HCT116 (cell line): ENCODE results near the gene PDK2. TPM values are rescaled to one million over a fixed set of nuclear protein-coding genes. Genes with fewer than 3 reads are reported as not detected.

ENCODE experiments used
- ATAC-seq: fragments of 200-7000 bp; cut with Tn5 transposase; 2 replicates; pipeline ENCODE4 v1.9.1; 2020; ENCODE audit warnings: mild to moderate bottlenecking, moderate library complexity
- BruUV-seq: library from RNA; stranded (reverse); fragments of 400-500 nt; replicated peaks from 2 replicates; lab custom pipeline; 2021; lab: Mats Ljungman, UMichigan
- CTCF ChIA-PET: fragments of 300-600 bp; sonication (Branson Sonifier 250); formaldehyde crosslinking; loops from one replicate; lab custom pipeline; 2021; ENCODE audit warnings: antibody characterized with exemption; lab: Charles Lee
- POLR2A ChIA-PET: fragments of 300-600, 350-600 bp; sonication (Branson Sonifier 250); formaldehyde crosslinking; loops from one replicate; lab custom pipeline; 2021; ENCODE audit warnings: antibody characterized with exemption; lab: Charles Lee
- RAD21 ChIA-PET, 2 experiments: fragments of 300-600 bp; sonication (Branson Sonifier 250); formaldehyde crosslinking; loops; one replicate each; lab custom pipeline; 2023; ENCODE audit warnings: low total read pairs in 2 of 2; ENCODE audit not compliant: uncharacterized antibody in 2 of 2, unreplicated experiment in 2 of 2, low non-redundant PET in 1 of 2; lab: Charles Lee
- DNase-seq: peaks from one replicate; pipeline ENCODE4 v3.0.0-alpha.2; 2010; ENCODE audit warnings: low read depth, low spot score
- H2AFZ ChIP-seq: fragments of 200-600 bp; shearing (Covaris generic), sonication (generic); 2 replicates; pipeline ENCODE4 v1.6.1; 2017; ENCODE audit warnings: low read depth, mixed run types, mixed read lengths, antibody characterized with exemption, low read length; ENCODE audit not compliant: poor library complexity, severe bottlenecking
- H3K27ac ChIP-seq: 2 replicates; pipeline ENCODE4 v1.5.1; 2012; ENCODE audit warnings: low read depth, low read length
- H3K27me3 ChIP-seq: fragments of 200-600 bp; sonication (generic); 2 replicates; pipeline ENCODE4 v1.6.1; 2016; ENCODE audit warnings: mixed run types, low read length, mixed read lengths; ENCODE audit not compliant: insufficient read depth
- H3K36me3 ChIP-seq, 2 experiments: fragments of 200-500 bp in 1 of 2; fragments of 200-600 bp in 1 of 2; sonication (Bioruptor generic) in 1 of 2; sonication (generic) in 1 of 2; 2 replicates each; pipeline versions ENCODE4 v1.5.1 to v1.6.1; 2014 to 2016; ENCODE audit warnings: low read length in 2 of 2, inconsistent platforms in 1 of 2, mixed read lengths in 1 of 2, mixed run types in 1 of 2; ENCODE audit not compliant: insufficient read depth in 2 of 2, control insufficient read depth in 1 of 2
- H3K4me1 ChIP-seq, 2 experiments: fragments of 200-600 bp in 1 of 2; sonication (generic) in 1 of 2; 2 replicates each; pipeline versions ENCODE4 v1.5.1 to v1.6.1; 2012 to 2017; ENCODE audit warnings: low read length in 2 of 2, inconsistent platforms in 1 of 2, mild to moderate bottlenecking in 1 of 2, mixed read lengths in 1 of 2, mixed run types in 1 of 2, moderate library complexity in 1 of 2; ENCODE audit not compliant: insufficient read depth in 2 of 2, control insufficient read depth in 1 of 2
- H3K4me2 ChIP-seq: fragments of 200-600 bp; sonication (generic); 2 replicates; pipeline ENCODE4 v1.6.1; 2017; ENCODE audit warnings: mixed run types, low read length, mixed read lengths
- H3K4me3 ChIP-seq, 2 experiments: fragments of 200-600 bp in 1 of 2; sonication (generic) in 1 of 2; replicated peaks in 1 of 2; 2 replicates each; pipeline ENCODE4 v1.5.1; 2011 to 2016; ENCODE audit warnings: low read length in 2 of 2, control low read depth in 1 of 2, low read depth in 1 of 2, mild to moderate bottlenecking in 1 of 2, mixed read lengths in 1 of 2, mixed run types in 1 of 2
- H3K79me2 ChIP-seq: fragments of 200-600 bp; sonication (generic); 2 replicates; pipeline ENCODE4 v1.6.1; 2017; ENCODE audit warnings: mild to moderate bottlenecking, mixed run types, low read length, moderate library complexity, mixed read lengths; ENCODE audit not compliant: insufficient read depth
- H3K9ac ChIP-seq: fragments of 200-600 bp; sonication (generic); 2 replicates; pipeline ENCODE4 v1.6.1; 2016; ENCODE audit warnings: low read length, mixed read lengths
- H3K9me2 ChIP-seq: fragments of 200-600 bp; sonication (generic), shearing (Covaris generic); 2 replicates; pipeline ENCODE4 v1.6.1; 2017; ENCODE audit warnings: mixed run types, mild to moderate bottlenecking, moderate library complexity; ENCODE audit not compliant: insufficient read depth
- H3K9me3 ChIP-seq, 2 experiments: fragments of 200-500 bp in 1 of 2; fragments of 200-600 bp in 1 of 2; sonication (Bioruptor generic) in 1 of 2; sonication (generic) in 1 of 2; 2 replicates each; pipeline ENCODE4 v1.6.1; 2014 to 2017; ENCODE audit warnings: low read length in 2 of 2, mixed read lengths in 2 of 2, inconsistent platforms in 1 of 2, low read depth in 1 of 2, mild to moderate bottlenecking in 1 of 2, mixed run types in 1 of 2, moderate library complexity in 1 of 2; ENCODE audit not compliant: control insufficient read depth in 1 of 2, insufficient read depth in 1 of 2
- H4K20me1 ChIP-seq: fragments of 200-600 bp; sonication (generic), shearing (Covaris generic); 2 replicates; pipeline ENCODE4 v1.6.1; 2017; ENCODE audit warnings: mixed run types, mild to moderate bottlenecking, moderate library complexity; ENCODE audit not compliant: insufficient read depth
- ELF1 ChIP-seq: IDR thresholded peaks from 2 replicates; pipeline ENCODE4 v1.6.1; 2012; ENCODE audit warnings: low read depth, borderline replicate concordance
- JUND ChIP-seq: IDR thresholded peaks from 2 replicates; pipeline ENCODE4 v1.6.1; 2012
- MAX ChIP-seq: IDR thresholded peaks from 2 replicates; pipeline ENCODE4 v1.6.1; 2012
- POLR2A ChIP-seq: IDR thresholded peaks from 2 replicates; pipeline ENCODE4 v1.7.0; 2011; ENCODE audit warnings: borderline replicate concordance; ENCODE audit not compliant: insufficient read depth, insufficient read length; ENCODE audit errors: extremely low read depth
- POLR2AphosphoS5 ChIP-seq: IDR thresholded peaks from 2 replicates; pipeline ENCODE4 v1.6.1; 2011; ENCODE audit warnings: mild to moderate bottlenecking, low read depth, low read length, moderate library complexity
- SIN3A ChIP-seq: IDR thresholded peaks from 2 replicates; pipeline ENCODE4 v1.6.1; 2012; ENCODE audit warnings: low read depth
- YY1 ChIP-seq: IDR thresholded peaks from 2 replicates; pipeline ENCODE4 v1.6.1; 2011; ENCODE audit warnings: low read length, low read depth, moderate library complexity, mild to moderate bottlenecking; ENCODE audit not compliant: insufficient replicate concordance; ENCODE audit errors: extremely low read depth
- ZBTB33 ChIP-seq: IDR thresholded peaks from 2 replicates; pipeline ENCODE4 v1.6.1; 2011; ENCODE audit warnings: mild to moderate bottlenecking, low read length, moderate library complexity; ENCODE audit not compliant: insufficient replicate concordance; ENCODE audit errors: extremely low read depth
- intact Hi-C: fragments of 100-400 bp; cut with micrococcal nuclease; formaldehyde crosslinking; loops from 2 replicates; pipeline ENCODE4 v1.10.0; 2022
- total RNA-seq: library from RNA; stranded (reverse); gene quantifications from one replicate; pipeline ENCODE4 v1.2.1, GENCODE V29; 2021; ENCODE audit not compliant: unreplicated experiment
- TF ChIP-seq, protein P1 (sequence below), 3 experiments: fragments of 200-600 bp in 1 of 3; sonication (generic) in 1 of 3; IDR thresholded peaks in 2 of 3; conservative IDR thresholded peaks in 1 of 3; 2 replicates each; pipeline ENCODE4 v1.5.1; 2012 to 2017; ENCODE audit warnings: low read depth in 2 of 3, low read length in 2 of 3, antibody characterized with exemption in 1 of 3, borderline replicate concordance in 1 of 3, control low read depth in 1 of 3, mild to moderate bottlenecking in 1 of 3, mixed read lengths in 1 of 3, mixed run types in 1 of 3, moderate library complexity in 1 of 3; ENCODE audit not compliant: insufficient read depth in 1 of 3

PDK2 gene
- total RNA-seq, 1 experiment from 2014 or later, result 39.1 TPM

- Histone ChIP-seq H3K4me1 (peaks cover 43 to 69% of the 10 kb centered on the region in 2 experiments), H3K36me3 (peaks cover 6 to 16% of the 10 kb centered on the region in 2 experiments; a peak in 3 of 4 replicates), H3K27ac (peak overlapping the region; percentile 89), H3K79me2 (peaks cover 45% of the 10 kb centered on the region), H3K9ac (peak overlapping the region; percentile 74), H3K4me2 (peak overlapping the region; percentile 92), H3K4me3 (peak overlapping the region; percentile 76 to 97), H3K9me3 (no peaks in the 10 kb centered on the region), H2AFZ (no peak overlapping the region), H3K27me3 (no peaks in the 10 kb centered on the region), H4K20me1 (no peaks in the 10 kb centered on the region), H3K9me2 (no peaks in the 10 kb centered on the region)
- ATAC-seq, result peak; percentile 67
- intact Hi-C loops, result no loop called here
- RAD21 ChIA-PET, result interaction anchor here (0.7 to 1.7 kb wide), 5 partner anchors 10 to 49 kb away, joined by 4 to 8 read pairs (median 5); no protein-coding TSS in a partner anchor
- TSS peak; percentile 86 for BruUV-seq
- TF ChIP-seq POLR2AphosphoS5, result peak; percentile 85
- peak; percentile 39 for TF ChIP-seq ZBTB33
- TF ChIP-seq SIN3A, result peak; percentile 86; the same call in 1 of the 2 replicates
- TF ChIP-seq YY1, result peak; percentile 79
- TF ChIP-seq ELF1, result no peak; the same call in 1 of the 2 replicates
- peak; percentile 20 for TF ChIP-seq POLR2A
- TF ChIP-seq JUND, result no peak
- TF ChIP-seq, protein P1, sequence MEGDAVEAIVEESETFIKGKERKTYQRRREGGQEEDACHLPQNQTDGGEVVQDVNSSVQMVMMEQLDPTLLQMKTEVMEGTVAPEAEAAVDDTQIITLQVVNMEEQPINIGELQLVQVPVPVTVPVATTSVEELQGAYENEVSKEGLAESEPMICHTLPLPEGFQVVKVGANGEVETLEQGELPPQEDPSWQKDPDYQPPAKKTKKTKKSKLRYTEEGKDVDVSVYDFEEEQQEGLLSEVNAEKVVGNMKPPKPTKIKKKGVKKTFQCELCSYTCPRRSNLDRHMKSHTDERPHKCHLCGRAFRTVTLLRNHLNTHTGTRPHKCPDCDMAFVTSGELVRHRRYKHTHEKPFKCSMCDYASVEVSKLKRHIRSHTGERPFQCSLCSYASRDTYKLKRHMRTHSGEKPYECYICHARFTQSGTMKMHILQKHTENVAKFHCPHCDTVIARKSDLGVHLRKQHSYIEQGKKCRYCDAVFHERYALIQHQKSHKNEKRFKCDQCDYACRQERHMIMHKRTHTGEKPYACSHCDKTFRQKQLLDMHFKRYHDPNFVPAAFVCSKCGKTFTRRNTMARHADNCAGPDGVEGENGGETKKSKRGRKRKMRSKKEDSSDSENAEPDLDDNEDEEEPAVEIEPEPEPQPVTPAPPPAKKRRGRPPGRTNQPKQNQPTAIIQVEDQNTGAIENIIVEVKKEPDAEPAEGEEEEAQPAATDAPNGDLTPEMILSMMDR (IDR thresholded peaks at IDR 0.05 in 2 of 3, conservative IDR thresholded peaks at IDR 0.05 in 1 of 3; ENCODE audit: borderline replicate concordance in 1 of 3, insufficient read depth in 1 of 3, low read depth in 2 of 3, low read length in 2 of 3), result peak in 2 of 3 experiments; percentile 54 to 78; a peak in 4 of 6 replicates
- TF ChIP-seq MAX, result peak; percentile 59; the same call in 1 of the 2 replicates
- CTCF ChIA-PET, result interaction anchor here (0.6 to 2.6 kb wide), 22 partner anchors 10 to 246 kb away, joined by 3 to 31 read pairs (median 5); partner anchors contain the start of genes LRRC59 and TMEM92
- peak; percentile 85 for DNase-seq
- POLR2A ChIA-PET, result interaction anchor here (0.6 to 2.5 kb wide), 17 partner anchors 9 to 153 kb away, joined by 3 to 22 read pairs (median 4); partner anchors contain the start of gene SGCA
These were observed 56.1 kb downstream of the PDK2 start for GRCh38 chr17:50151041-50151936.
